ENCODE results near the gene GNB1L.

The GNB1L gene

DNA sequence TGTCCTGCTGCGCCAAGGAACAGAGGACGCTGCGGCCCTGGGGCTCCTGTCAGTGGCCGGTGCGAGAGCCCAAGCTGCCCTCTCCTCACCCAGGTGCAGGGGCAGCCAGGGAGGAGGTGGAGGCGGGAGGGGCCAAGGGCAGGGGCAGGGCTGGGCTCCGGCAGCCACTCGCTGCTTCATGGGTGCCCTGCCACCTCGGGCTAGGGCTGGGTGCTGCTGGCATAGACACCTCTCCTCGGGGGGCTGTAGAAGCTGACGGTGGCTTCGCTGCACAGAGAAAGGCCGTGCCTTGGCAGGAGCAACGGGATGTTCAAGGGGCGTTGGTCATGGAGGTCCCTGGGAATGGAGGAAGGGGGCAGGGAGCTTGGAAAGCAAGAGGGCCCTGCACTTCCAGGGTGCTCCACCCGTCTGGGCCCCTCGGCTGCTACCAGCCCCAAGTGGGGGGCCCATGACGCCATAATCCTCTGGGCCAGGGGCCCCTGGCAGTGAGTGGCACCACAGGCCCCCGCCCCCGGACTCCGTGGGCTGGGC is 95.7 kb downstream of the GNB1L start:
- DNase-seq = no peak

DNA sequence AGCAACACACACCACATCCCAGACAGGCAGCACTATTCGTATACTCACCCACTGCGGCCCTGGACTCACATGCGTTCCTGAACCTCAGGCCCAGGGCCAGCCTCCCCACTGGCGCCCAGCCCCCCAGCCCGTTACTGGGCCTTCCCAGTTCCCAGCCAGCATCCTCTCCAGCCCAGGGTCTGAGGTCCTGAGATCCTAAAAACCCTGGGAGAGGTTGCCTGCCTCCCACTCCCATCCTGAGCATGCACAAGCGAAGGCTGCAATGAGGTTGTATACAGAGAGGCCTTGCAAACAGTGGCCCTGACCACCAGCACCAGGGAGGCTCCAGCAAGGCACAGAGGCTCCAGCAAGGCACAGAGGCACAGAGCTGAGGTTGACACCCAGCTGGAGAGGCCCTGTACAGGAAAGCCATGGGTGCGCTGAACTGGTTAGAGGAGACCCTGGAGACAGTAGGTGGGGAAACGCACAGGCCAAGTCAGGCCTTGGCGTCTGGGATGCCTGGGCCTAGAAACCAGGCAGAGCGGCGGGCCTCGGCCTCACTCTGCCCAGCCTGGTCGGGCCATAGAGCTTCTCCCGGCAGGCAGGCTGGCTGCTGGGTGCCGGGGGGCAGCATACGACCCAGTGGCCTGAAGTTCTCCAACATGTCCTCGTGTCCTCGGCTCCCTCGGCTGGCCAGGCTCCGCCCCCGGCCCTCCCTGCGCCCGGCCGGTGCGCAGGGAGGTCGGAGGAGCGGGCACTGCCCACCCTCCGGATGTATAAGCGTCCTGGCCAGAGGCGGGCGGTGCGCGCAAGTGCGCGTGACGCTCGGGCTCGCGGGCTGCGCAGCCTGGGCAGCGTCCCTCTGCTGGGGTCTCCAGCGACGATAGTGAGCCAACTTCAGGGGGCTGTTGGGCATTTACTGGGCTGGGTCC is 96.4 kb downstream of the GNB1L start:
- DNase-seq = no peak

DNA sequence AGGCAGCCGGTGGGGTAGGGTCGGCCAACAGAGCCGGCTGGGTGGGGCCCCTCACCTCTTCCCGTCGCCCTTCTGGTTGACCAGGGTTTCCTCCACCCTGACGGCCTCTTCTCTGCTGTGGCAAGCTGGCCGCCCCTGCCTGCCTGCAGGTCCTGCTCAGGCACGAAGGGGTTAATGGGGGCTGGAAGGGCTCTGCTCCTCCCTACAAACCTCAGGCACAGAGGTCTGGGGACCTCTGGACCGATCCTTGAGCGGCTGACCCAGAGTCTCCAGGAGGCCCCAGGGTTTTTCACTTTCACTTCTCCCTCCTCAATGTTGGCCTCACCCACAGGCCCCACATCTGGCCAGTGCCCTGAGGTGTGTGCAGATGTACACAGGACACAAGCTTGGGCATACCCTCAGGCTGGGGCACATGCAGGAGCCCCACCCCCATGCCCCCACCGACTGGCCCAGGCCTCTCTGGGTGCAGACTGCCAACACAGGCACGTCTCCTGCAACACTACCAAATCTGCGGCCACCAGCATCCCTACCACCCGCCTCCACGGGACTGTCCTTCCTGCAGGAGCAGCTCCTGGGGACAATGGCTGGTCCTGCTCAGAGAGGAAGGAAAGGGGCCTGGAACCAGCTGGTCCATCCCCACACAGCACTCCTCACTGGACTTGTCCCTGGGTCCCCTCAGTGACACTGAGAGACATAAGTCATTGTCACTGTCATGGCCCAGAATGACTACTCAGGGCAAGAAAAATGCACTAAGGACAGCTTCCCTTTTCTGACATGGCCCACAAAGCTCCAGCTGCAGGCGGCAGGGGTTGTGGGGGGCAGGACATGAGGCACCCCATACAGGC is 97.3 kb downstream of the GNB1L start:
- no peak for DNase-seq

DNA sequence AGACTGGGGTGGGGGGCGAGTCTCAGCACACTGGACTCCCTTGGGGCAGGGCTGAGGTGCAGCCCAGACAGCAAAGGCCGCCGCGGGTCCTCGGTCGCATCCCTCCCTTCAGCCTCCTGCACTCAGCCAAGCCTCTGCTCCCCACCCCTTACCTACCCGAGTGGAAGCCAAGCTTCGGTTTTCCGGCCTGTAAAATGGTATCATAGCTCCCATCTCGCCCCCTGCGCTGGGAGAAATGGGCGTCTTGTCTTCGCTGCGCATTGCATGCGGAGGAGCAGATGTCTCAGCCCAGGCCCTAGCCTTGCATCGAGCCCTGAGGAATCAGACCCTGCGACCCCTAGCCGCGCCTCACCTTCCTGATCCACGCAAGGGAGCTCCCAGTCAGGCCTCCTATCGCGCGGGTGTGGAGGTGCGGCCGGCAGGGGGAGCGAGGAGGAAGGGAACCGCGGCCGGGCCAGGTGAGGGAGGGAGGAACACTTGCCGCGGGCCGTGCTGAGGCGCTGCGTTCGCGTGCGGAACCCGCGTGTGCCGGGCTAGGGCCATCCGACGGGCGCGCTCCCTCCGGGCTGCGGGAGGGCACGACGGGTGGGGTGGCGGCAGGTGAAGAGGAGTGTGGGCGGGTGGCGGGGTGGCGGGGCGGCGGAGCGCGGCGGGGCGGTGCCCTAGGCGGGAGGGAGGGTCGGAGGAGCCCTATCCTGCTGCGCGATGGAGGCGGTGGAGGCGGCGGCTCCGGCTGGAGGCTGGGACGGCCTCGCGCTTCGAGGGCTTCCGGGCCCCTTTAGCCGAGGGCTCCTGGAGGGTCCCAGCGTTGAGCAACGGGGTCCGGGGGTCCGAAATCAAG is 98.2 kb downstream of the GNB1L start:
- peak; percentile 68 to 74 for DNase-seq

DNA sequence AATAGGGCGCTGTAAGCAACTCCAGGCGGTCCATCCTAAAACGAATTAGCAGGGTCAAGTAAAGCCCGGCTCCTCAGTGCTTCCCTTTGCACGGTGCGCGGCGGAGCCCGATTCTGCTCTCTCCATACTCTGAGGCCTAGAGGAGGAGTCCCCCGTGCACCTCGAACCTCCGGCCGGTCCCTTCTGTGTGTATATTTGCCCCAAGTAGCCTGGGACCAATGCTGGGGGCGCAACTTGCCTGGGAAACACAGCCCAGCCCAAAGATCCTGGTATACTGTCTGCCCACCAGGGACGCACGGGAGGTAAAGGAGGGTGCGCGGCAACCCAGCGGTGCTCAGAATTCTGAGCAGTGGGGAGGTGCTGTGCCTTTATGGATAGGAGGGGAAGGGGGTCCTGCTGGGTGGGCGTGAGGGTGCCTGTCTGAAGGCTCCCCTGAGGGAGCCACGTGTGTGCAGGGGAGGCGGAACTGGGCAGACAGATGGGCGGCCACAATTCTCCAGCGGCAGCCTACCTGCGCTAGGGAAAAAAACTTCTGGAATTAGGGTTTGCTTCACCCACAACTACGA is 98.9 kb downstream of the GNB1L start:
- no peak for DNase-seq

DNA sequence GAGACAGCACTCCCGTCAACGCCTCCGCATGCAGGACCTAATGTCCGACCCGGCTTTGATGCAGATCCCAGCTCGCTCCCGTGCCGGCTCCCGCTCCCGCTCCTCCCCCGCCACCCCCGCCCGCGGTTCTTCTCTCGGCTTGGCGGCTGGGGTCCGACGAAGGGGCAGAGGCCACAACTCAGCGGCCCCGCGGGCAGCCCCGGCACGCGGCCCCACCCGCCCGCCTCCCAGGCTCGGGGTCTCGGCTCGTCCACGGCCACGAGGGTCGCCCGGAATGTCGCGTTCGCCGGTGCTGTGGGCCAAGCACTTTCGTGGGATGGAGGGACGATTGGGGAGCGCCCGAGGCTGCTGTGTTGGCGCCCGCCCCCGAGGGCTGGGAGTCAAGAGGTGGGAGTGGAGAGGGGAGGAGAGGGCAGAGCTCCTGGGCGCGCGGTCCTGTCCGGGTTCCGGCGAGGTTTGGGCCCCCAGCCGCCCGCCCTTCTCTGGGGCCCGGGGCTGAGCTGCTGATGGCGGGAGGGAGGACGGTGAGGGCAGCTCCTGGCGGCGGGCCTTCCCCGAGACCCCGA is 99.4 kb downstream of the GNB1L start:
- no peak for DNase-seq

DNA sequence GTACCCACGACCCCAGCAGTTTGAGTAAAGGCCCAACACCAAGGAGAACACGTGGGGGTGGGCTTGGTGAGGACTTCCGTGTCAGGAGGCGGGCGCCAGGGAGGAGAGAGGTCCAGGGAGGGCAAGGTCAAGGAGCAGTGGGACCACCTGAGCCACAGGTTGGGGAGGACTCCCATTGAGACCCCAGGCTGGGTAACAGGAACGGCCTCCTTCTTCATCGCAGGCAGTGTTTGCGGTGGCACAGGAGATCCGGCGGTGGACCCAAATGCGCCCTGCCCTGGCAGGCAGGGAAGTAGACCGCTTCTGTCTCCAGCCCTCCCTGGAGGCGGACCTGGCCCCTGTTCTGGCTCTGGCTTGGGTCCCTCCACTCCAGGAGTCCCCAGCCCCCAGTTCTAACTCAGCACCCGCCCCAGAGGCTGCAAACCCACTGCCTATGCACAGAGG is 100.0 kb downstream of the GNB1L start:
- no peak for DNase-seq

DNA sequence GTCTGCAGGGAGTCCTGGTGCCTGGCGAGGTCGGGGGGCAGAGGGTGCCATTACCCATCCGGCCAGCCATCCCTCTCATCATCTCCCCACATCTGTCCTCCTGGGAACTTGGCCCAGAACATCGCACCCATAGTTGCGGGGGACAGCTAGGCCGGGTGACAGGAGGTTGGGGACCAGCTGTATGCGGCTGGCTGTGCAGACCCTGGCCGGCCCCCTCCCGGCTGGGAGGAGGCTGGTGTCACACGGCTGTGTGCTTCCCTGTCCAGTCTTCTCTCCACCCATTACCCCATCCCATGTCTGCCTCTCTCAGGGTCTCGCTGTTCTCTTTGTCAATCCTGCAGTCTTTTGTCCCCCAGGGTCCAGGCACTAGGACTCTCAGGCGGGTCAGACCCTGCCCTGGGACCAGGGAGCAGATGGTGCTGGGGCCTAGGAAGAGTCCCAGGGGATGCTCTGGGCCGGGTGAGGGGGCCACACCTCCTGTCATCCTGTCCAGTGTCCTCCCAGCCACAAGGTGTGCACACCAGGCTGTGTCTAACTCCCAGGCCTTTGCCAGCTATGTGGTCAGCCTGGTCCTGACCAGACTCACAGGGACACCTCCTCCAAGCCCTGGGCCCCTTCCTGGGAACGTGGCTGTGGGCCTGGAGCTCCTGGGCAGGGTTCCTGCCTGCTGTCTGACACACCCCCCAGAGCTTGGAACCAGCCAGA is 100.5 kb downstream of the GNB1L start:
- DNase-seq = no peak

DNA sequence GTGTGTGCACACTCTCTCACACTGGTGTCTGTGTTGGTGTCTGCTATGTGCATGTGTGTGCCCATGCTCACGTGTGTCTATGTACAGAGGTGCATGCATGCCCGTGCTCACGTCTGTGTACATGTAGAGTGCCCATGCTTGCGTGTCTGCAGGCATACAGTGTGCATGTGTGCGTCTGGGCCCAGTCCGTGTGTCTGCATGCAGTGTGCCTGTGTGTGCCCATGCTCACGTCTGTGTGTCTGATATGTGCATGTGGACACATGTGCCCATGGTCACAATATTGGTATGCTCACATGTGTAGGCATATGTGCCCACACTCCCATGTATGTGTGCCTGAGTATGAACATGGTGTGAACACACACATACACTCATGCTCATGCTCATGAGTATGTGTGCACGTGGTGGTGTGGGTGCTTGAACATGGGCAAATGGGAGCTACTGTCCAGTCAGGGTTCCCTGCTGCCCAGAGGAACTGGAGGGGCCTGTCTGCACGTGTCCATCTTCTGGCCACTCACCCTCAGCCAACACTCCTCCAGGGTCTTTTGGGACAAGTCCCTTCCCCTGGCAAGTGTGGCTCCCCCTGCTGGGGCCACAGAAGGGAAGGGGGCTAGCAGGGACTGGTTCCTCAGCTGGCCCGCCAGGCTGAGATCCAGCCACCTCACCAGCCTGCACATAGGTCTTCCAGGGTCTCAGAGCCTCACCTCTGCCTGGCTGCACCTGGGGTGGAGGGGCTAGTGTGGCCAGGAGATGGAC is 101.4 kb downstream of the GNB1L start:
- DNase-seq = no peak

DNA sequence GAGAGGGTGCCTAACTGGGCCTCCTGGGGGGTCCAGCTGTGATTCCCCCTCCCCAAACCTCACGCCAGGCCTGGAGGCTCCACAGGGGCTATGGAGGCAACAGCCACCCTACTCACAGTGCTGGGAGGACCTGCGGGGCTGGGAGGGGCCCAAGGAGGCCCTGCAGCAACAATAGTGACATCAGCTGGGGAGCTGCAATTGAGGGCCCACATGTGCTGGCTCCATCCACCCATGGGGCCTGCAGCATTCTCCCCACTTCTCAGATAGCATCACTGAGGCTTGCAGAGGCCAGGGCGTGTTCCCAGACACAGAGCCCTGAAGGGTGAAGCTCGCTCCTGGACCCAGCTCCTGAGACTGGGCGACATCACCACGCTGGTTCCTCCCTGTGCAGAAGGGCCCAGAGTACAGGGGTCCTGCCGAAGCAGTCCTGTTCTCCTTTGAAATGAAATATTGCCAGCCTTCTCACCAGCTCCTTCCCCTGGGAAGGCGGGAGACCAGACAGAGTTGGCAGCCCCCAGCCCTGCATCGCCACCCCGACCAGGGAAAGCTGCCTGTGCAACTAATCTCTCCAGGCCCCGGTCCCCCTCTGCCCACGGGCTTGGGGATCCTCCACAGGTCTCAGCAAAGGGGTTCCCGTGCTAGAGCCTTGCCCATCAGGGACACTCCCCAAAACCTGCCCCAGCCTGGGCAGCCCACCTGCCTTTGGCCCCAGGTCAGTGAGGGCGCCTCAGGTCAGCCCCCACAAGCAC is 103.0 kb downstream of the GNB1L start:
- no peak for DNase-seq

DNA sequence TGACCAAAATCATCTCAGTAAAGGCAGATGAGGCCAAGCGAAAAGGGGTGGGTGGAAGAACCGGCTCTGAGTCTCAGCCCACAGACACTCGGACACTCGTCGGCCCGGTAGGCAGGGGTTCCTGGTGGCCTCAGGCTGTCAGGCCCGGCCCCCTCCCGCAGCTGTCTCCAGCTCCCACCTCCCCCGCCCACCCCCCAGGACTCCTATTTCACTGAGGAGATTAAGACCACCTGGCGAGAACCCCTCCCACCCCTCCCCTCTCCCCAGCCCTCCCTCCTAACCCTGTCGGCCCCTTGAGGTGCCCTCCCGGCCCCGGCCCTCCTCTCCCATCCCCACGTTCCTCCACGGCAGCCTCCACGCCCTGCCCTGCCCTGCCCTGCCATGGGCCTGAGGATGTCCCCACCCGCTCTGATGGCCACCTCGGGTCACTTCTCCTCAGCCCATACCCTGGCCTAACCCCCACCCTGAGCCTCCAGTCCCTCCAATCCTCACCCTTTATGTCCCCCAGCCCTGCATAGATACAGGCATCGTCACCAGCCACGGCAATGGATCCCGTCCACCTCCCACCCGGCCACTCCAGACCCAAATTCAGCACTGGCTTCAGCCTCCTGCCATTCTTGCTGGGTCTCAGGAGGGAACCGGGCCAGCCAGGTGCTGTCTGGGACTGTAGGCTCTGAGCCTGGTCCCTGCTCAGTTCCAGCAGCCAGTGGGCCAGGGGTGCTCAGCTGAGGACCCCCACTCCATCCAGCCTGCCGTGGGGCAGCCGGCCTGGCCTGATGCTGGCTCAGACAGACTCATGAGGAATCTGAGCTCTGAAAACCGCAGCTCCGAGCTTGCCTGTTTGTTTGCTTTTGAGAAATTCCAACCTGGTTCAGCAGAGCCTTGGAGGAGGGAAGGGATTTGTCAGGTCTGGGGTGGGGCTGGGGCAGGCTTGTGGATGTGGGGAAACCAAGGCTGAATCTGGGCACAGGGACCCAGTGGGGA is 103.9 kb downstream of the GNB1L start:
- DNase-seq = no peak

DNA sequence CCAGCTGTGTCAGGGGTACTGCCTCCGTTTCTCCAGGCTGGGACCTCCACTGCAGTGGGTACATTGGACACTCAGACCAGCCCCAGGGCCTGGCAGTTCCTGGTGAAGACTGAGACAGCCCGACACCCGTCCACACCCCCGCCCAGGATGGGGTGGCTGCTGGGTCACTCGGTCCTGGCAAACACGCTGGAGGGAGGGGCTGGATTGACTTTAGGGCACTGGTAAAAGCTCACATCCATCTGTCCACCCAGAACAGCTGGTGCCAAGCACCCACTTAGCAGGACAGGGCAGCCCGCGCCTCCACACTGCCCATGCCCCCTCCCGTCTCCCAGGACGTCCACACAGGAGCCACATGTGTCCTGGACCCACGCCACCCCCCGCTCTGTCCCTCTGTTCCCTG is 104.8 kb downstream of the GNB1L start:
- DNase-seq = no peak

DNA sequence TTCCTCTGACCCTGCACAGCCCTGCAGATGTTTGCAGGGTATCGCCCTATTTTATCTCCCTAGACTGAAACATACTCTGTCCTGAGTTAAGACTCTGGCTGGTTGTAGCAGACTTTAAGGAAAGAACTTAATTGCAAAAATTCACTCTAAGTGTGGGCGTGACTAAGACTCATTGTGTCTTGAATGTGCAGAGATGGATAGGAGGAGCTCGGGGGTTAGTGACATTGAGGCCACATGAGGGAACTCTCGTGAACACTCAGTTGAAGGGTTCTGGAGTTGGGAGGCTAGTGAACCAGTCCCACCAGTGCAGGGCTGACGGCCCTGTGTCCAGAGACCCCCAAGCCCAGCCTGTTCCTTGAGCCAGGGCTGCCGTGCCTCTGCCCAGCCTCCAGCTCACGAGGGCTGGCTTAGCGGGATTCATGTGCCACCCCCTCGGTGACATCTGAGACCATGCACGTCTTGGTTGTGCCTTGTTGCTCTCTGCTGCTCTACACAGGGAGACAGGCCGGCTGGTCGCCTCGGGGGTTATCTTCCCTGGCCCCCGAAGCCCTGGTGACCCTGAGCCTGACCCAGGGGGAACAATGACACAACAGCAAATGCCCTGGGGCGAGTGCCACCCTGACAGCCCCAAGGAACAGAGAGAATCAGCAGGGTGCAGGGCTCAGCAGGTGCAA is 105.5 kb downstream of the GNB1L start:
- DNase-seq = no peak

DNA sequence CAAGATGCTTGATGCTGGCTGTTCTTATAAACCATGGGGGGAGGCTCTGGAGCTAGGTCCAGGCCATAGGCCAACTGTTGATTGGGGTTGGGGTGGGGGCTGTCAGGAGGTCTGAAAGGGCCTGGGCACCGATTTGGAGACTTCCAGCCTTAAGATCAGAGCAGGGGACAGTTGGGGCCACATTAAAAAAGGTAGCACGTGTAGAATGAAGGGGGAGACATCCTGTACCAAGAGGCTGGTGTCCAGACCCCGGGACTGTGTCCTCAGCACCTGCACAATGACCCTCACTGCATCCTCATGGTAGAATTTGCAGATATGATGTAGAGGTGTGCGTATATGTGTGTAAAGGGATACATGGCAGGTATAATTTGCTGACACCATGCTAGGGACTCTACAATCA is 106.5 kb downstream of the GNB1L start:
- no peak for DNase-seq

DNA sequence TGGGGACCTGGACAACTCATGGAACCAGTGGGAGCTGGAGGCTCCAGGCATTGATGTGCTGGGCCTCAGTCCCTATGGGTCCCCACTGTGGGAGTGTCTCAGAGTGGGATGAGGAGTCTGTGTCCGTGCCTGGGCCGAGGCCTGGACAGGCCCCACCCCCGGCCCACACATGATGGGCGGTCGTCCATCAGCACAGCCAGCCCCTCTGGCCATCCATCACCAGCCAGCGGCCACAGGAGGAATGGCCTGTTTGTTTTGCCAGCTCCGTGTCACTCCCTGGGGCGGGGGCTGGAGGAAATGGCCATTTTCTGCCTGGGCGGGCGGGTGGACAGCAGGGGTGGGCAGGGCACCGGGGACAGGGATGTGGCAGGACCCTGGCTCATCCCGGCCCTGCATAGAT is 107.1 kb downstream of the GNB1L start:
- DNase-seq = no peak

DNA sequence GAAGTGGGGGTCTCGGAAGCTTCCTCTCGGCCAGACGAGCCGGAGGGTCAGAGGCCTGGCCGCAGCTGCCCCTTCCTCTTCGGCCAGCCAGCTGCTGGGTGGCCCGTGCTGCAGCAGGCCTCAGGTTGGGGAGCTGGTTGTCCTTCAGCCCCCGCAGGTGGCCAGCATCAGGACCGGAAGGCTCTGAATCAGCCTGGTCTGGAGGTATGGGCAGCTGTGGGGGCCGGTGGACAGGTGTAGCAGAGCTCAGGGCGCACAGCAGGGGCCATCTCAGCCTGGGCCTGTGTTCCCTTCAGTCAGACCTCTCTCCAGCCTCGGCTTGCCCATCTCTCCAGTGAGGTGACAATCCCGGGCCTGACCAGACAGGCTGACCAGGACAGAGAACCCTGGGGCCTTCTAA is 107.9 kb downstream of the GNB1L start:
- no peak for DNase-seq

DNA sequence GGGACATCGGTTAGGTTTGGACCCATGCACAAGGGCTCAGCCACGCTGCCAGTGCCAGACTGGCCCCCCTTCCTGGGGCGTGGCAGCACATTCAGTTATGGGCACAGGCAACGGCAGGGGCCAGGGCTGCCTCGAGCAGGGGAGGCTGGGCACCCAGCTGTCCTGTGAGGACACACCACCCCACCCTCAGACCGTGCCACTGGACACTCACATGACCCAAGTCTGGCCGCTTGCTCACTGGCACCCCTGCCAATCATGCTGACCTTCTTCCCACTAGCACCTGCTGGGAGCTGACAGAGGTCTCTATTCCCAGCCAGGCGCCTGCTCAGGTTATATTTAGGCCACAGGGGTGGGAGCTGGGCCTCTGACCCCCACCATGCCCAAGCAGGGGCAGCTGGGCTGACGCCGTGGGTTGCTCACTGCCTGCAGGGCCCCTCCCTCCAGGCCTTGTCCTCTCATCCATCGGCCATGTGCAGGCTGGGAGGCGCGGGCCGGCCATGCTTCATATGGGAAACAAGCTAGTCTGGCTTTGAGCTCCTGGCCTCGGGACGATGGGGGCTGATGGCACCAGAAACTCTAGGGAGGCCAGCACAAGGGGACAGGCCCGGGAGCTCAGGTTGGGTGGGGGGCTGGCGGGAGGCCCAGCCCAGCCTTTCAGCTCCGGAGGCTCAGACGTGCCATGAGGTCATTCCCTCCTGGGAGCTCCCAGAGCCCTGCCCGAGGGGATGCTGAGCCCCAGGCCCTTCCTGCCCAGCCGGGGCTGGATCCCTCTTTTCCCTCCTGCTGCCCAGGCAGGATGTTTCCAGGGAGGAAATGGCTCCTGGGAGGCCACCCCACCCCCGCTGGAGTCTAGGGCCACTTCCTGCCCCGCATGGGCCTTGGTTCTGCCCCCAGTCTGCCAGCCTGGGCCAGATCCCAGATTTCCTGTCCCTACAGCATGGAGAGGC is 109.2 kb downstream of the GNB1L start:
- no peak for DNase-seq
